ENCODE results near the gene XPNPEP1.

DNA sequence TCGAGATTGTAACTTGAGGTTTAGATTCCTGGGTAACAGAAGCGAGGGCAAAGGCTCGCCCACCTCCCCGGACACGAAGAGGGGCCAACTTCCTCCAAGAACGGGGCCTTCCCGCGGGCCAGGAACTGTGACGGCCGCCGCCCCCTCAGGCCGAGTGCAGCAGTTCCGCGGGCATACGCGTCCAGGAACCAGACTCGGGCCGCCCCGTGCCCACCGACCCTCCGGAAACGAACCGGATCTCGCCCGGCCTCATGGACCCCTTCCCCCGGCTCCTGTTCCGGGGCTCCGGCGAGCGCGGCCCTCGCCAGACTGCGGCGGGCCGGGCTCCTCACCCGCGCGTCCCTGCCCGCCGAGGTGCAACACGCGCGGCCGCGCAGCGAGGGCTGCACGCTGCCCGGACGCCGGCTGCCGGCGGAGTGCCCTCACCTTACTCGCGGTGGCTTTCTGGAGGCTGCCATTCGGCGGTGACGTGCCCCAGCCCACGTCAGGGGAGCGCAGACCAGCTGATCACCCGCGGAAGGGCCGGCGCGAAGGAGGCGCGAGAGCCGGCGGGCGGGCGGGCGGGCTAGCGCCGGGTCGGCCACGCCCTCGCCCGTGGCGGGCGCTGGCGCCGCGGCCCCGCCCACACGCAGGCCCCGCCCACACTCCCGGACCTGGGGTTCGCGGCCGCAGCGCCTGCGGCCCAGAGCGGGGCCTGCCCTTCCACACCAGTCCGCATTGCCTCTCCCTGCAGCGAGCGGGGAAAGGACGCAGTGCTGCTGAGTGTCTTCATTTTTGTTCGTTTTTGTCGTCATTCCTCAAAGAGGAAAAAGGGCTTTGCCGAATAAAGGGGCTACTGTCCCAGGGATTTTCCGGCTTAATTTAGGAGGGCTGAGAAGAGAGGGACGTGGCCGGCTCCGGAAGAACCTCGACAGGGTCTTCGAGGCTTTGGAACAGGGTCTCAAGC is at the start of gene XPNPEP1:
- TF ChIP-seq, protein P1, sequence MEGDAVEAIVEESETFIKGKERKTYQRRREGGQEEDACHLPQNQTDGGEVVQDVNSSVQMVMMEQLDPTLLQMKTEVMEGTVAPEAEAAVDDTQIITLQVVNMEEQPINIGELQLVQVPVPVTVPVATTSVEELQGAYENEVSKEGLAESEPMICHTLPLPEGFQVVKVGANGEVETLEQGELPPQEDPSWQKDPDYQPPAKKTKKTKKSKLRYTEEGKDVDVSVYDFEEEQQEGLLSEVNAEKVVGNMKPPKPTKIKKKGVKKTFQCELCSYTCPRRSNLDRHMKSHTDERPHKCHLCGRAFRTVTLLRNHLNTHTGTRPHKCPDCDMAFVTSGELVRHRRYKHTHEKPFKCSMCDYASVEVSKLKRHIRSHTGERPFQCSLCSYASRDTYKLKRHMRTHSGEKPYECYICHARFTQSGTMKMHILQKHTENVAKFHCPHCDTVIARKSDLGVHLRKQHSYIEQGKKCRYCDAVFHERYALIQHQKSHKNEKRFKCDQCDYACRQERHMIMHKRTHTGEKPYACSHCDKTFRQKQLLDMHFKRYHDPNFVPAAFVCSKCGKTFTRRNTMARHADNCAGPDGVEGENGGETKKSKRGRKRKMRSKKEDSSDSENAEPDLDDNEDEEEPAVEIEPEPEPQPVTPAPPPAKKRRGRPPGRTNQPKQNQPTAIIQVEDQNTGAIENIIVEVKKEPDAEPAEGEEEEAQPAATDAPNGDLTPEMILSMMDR (optimal IDR thresholded peaks at IDR 0.05 in 1 of 3, IDR thresholded peaks at IDR 0.05 in 1 of 3, conservative IDR thresholded peaks at IDR 0.05 in 1 of 3; ENCODE audit: extremely low read depth in 1 of 3, insufficient read depth in 2 of 3, low read length in 3 of 3) = no peak
- no peak for TF ChIP-seq EZH2 (IDR thresholded peaks at IDR 0.05; ENCODE audit: low read length)
